HG03342 (cell line): Measurements from ENCODE around the gene CMKLR1.

Source experiments
- ATAC-seq: cut with Tn5 transposase; IDR thresholded peaks from one replicate; pipeline ENCODE4 v1.9.1; 2021; ENCODE audit warnings: mild to moderate bottlenecking, moderate library complexity; ENCODE audit not compliant: unreplicated experiment

CMKLR1 gene

DNA sequence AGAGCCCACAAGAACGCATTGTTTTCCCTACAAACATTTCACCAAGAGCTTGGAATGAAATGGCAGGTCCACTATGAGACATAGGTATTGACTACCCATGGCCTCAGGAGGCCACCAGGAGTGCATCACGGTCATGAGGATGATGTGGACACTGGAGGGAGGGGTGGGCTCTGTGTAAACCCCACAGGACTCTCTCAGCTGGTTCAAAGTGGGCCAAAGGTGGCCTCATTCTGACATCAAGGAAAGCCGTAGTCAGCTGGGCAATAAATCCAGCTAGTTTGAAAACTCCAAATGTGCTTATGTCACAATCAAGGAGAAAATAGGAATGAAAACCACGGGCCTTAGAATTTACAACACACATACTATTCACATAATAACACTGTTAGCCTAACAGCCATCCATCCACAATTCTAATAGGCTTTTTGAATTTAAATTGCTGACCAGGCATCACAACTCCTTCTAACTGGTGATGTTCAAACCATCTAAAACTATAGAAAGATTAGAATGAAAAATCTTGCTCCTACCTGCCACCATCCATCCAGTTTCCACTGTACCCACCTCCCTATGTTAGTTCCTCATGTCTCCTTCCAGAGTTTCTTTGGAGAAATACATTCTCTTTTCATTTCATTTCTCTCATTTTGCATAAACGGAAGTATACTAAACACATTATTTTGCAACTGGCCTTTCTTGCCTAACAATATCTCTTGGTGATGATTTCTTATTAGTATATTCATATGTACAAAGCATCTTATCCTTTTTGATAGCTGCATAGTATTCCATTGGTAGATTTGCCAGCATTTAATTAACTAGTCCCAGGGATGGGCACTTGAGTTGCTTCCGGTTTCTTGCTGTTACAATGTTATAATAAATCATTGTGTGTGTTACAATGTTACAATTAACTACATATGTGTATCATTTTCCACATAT is 21.5 kb downstream of the CMKLR1 start:
- no peak for ATAC-seq

DNA sequence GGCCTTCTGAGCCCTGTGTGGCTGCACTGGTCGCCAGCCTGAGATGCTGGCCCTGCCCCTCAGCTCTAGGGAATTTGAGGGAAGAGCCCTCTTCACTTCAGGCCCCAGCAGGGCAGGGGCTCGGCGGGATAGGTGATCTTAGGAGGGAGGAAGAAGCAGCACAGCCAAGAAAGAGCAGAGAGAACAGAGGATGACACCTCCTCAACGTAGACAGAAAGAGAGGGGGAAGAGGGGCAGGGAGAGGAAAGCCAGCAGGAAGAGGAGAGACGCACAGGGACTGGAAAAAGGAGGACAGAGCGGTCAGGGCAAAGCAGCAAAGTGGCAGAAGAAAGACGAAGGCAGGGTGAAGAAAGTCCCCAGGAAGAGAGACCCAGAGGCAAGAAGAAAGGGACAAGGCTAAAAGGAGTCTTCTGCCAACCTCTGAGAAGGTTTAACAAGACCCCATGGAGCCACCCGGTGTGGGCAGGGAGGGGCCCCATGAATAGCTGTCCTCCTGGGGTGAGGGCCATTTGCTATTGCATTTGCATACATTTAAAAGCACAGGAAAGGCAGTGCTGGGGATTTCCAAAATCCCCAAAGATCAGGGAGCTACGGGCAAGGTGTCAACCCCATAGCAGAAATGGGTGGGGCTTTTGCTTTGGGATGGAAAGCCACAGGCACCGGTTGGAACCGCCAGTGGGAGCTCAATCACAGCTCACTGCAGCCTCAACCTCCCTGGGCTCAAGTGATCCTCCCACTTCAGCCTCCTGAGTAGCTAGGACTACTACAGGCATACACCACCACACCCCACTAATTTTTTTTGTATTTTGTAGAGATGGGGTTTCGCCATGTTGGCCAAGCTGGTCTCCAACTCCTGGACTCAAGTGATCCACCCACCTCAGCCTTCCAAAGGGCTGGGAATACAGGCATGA is 22.7 kb downstream of the CMKLR1 start:
- ATAC-seq, result no peak

DNA sequence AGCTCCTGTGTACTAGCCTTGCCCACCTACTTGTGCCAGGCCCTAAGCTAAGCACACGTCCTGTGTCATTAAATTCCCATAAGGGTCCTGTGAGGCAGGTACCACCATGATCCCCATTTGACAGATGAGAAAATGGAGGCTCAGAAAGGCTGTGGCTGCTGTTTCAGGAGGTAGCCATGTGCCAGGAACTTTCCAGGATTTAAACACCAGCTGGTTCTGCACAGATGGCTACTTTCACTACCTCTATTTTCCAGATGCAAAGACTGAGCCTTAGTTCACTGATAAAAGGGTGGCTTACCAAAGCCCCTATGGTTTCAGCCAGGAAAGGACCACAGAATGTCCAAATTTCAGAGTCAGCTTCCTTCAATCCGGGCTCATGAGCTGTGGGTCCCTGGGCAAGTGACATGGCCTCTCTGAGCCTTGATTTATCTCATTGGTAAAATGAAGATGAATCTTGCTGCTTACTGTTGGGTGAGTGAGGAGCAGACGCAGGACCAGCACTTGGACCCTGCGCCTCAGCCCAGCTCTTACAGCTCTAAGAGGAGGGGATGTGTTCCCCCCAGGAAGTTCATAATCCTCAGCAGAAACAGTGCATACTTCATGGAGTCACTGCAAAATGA is 23.5 kb downstream of the CMKLR1 start:
- ATAC-seq, result no peak

DNA sequence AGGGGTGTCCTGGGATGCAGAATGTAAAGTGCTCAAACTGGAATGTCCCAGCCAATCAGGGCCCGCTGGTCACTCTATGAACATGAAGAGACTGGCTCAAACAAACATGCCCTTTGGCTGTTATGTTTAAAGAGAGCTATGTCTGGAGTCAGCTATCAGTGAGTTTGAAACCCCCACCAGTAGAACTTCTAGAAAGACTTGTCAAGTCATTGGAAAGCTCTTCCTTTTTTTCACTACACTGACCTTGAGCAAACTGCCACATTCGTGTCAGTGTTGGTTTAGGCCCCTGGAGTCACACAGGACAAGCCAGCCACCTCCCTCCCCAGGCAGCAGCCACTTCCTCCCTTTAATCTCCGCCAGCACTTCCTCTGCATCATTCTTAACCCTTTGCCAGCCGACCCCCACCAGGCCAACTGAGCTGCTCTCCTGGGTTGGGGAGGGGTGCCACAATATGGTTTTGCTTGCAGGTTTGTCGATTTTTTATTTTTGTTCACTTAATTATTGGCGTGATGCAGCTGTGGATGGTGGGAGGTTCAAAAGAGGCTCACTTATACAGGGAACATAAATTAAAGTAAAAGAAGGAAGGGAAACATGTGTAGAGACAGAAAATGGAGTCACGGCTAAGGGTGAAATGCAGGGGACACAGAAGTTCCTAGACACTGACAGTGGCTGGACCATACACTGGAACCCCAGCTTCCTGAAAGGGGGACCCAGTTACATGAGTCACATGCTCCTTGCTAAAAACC is 25.3 kb downstream of the CMKLR1 start:
- no peak for ATAC-seq

DNA sequence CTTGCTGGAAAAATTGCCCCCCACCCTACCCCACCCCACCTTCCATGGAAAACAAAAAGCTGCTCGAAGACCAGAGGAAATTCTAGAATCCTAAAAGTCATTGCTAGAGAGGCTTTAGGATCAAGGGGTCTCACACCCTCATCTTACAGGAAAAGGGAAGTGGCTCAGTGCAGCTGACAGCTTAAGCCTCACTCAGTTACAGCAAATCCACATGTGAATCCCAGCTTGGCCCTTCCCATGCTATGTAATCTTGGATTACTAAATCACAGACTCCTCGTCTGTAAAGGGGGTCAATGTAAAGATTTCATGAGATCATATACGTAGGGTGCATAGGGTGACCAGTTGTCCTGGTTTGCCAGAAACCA is 25.9 kb downstream of the CMKLR1 start:
- ATAC-seq, result no peak

DNA sequence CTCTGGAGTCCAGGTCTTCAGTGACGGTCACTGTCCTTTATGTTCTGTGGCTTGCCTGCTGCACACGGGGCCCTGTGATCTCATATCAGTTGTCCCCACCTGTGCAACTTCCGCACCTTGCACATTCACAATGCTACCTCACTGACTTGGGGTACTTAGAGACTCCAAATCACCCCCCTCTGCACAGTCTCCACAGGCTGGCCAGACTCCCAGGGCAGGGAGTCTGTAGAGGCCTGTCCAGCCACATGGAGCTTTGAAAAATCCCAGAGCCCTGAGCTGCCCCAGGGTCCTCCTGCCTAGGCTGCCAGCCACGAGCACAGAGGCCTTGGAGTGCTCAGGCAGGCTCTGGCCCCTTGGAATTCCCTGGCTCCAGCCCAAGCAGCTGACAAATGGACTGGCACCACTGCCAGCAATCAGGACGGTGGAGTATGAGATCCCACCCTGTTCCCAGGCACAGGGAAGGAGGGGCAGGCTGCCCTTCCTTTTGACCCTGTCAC is 26.4 kb downstream of the CMKLR1 start:
- no peak for ATAC-seq

DNA sequence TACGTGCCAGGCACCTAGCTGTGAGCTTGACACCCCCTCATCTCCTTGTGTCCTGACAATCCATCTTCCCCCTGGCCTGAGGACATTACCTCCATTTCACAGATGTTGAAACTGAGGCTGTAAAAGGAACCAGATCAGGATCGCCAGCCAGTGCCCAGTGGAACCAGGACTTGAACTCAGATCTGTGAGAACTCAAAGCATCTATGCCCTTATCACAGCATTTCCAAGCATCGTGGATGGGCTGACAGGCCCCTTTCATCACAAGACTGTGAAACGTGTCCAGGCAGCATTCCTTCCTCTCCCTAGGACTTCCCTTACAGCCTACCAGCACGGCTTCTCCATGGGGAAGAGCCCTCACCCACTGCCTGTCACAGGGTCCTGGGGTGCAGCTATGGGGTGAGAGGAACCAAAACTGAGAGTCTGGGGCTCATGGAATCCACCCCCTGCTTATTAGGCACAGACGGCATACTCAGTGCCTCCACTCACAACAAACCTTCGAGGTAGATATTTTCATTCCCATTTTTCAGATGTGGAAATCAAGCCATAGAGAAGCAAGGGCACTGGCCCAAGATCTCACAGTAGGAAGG is 26.9 kb downstream of the CMKLR1 start:
- ATAC-seq, result no peak

DNA sequence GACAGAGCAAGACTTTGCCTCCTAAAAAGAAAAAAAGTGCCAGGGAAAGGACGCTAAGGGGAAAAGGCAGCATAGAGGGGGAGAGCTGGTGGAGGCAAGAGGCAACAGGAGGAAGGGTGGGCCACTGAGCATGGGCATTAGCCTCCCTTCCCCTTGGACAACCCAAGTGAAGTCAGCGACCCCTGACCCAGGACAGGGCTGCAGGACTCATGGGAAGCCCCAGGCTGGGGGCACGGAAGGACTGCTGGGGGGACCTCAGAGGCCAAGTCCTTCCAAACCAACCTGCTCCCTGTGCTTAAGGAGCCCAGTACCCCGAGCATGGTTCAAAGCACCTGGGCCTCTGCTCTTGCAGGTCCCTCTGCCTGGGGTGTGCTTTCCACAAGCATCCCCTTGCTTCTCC is 27.5 kb downstream of the CMKLR1 start:
- no peak for ATAC-seq

DNA sequence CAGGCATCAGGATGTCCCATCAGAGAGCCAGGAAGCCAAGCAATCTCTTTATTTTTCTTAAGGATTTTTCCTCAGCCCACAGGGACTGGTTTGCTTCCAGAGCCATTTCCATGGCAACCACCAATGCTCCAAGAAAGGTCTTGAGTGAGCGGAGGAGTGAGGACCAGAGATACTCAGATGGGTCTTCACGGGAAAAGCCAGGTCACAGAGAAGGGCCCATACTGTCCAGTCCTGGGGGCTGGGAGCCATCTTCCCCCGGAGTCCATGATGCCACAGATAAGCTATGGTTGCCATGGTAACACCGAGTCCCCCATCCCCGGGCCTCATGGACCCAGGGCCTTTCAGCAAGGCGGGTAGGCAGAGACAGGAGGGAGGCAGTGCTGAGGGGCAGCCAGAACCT is 28.6 kb downstream of the CMKLR1 start:
- ATAC-seq, result no peak

DNA sequence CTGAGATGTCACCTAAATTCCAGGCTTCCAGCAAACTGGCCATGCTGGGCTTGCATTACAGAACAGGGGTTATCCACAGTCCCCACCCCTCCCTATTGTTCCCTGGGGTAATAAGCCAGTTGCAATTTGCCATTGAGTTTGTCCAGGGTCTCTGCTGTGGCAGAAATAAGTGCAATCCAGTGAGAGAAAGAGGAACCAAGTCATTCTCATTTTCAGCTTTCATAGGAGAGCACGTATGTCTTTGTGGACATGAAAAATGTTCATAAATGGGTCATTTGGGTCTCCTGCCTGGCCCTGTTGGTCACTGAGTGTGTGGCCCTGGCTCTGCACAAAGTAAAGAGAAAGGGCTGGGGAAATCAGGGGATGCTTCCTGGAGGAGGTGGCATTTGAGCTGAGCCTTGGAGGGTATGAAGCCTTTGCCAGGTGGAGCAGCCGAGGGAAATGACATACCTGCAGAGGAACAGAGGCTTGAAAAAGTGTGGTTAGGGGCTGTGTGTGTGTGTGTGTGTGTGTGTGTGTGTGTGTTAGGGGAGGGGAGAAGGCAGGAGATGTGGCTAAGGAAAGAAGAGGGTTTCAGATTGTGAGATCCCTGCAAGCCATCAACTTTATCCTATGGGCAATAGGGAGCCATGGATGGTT is 29.3 kb downstream of the CMKLR1 start:
- no peak for ATAC-seq

DNA sequence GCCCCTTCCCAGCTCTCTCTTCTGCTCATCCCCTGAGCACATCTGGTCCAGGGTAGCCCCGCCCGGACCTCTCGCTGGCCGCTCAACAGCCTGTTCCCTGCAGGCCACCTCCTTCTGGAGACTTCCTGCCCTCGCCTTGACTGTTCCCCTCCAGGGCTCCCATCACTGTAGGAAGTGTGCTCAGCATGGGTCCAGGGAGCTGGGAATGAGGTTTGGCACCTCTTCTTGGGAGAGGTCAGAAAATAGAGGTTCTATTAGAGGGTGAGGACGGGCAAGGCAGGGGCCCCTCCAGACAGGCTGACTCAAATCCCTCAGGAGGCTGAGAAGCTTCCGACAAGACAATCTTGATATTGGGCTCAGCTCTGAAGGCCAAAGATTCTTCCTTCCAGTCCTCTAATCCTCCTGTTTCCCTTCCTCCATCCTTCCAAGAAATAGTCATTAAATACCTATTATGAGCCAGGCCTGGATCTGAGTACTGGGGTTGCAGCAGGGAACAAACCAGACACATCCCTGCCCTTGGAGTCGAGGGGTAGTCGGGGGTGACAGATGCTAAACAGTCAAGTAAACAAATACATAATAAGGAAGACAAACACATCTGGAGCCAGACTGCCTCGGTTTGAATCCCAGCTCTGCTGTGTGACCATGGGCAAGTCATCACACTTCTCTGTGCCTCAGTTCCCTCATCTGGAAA is 30.6 kb downstream of the CMKLR1 start:
- ATAC-seq, result no peak

DNA sequence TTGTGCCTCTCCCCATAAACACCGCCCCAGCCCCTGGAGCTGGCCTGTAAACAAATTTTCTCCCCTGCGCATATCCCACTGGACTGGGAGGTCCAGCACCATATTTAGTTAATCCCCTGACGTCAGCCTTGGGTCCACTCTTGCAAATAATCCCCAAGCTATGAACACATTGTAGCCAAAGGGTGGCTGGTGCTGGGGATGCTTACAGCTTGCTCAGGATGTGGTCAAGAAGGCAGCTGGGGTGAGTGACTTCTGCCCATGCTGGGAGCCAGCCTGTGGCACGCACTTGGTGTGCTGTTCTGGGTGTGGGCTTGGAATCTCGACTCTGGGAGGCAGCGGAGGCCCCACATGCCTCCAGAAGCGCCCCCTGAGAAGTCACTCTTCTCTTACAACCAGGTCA is 32.1 kb downstream of the CMKLR1 start:
- ATAC-seq, result no peak

DNA sequence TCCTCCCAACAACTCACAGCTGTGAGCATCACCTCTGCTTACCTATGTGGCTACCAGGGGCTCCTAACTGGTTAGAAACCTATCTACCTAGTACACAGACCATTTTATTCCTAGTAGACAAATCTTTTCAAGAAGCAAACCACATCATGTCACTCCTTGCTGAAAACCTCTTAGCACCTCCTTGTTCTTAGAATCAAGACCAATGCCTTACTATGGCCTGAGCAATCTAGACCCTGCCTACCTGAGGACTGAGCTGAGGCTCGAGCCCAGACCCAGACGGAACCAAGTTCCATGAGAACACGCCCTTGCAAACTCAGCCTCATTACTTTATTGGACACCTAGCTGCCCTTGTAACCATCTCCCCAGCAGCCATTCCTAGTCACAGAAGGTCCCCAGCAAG is 32.6 kb downstream of the CMKLR1 start:
- ATAC-seq, result no peak

DNA sequence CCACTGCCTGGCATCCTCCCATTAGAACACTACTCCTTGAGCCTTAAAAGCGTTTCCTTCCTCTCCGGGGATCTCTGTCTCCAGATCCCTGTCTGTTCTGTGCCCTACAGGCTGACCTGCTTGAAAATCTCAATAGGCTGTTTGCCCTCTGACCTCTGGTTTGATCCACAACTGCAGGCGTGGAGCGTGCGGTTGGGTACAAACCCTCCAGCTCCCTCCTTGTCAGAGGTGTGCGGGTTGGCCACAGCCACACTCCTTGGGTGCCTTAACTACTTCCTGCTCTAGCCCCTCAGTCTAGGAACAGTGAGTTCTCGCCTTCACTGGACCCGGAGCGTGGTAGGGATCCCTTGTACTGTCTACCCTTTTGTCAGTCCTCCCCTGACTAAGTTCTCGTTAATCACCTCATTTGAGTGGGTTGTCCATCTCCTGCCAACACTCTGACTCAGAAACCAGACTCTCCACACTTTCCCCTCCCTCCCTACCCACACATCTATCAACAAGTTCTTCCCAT is 33.1 kb downstream of the CMKLR1 start:
- ATAC-seq, result no peak

DNA sequence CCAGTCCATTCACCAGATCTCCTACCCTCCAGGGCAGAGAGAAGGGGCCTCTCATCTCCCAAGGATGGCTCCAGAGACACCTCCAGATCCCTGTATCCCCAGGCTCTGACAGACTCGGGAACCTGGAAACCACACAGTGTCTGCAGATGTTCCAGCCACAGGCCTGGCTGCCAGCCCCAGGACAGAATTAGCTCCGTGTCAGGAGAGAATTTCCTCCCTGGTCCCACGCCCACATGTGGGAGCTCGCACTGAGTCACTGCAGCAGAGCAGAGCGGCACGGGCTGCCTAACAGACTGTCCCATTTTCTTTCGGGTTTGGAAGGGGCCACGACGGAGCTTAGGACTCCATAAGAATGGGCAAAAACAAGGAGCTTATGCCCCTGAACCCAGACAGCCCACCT is 33.6 kb downstream of the CMKLR1 start:
- ATAC-seq, result no peak

DNA sequence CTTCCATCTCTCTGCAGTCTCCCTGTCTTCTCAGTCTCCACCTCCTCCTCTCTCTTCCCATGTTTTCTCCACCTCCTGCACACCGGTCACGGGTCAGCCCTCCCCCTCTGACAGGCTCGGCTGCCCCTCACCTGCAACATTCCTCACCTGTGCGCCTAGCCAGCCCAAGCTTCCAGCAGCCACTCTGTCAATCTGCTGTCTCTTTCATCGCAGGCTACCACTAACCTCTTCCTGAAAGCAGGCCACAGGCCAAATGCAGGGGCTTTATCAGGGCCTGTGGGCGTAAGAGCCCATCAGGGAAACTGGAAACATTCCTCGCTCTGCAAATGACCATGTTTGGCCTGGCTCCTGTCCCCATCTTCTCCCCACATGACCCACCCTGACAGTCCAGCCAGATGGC is 34.5 kb downstream of the CMKLR1 start:
- ATAC-seq, result no peak

DNA sequence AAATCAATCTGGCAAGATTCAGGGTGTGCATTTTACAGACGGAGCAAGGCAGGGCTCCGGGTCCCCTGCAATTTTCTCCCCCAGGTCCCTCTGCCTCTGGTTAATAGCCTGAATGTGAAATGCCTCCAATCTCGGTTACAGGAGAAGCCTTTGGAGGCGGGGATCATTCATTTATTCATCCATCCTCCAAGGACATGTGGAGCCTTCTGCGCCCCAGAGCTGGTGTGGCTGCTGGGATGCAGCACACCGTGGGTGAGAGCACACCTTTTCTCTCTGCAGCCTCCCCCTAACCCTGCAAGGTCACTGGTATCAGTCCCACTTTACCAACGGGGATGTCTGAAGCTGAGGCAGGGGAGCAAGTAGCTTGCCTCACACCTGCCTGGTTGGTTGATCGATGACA is 35.4 kb downstream of the CMKLR1 start:
- no peak for ATAC-seq

DNA sequence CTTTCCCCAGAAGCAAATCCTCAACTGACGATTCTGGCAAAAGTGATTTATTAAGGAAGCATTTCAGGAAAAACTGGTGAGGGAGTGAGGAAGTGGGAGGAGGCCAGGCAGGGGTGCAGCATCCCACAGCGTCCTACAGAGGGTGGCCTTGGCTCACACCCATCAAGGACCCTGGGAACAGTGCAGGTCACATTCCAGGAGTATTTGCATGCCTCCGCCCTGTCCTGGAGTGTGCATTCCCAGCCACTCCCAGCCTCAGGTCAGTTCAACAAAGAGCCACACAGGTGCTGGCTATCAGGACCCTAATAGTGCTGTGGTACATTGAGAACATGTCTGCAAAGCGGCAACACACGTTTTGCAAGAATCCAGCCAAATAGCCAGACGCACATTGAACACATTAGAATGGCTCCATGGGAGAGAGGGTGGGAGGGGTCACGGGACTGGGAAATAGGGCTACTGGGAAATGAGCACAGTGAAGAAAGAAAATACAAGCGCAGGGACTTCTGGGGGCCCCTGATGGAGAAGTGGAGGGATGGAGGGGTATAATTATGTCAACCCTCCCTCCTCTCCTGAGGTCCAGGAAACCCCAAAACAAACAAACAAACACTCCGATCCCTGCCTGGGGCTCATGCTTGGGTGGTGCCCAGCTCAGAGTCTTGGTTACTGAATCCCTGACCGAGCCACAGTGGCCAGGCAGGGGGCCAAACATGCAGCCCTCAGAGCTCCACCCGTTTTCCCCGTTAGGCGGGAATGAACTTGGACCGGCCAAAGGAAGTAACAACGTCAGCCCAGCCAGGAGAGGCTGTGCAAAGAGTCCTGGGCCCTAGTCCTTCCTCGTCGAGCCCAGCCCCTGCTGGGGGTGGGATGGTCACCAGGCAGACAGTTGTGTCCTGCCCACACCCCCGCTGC is 36.5 kb downstream of the CMKLR1 start:
- ATAC-seq, result no peak
